CD14-positive monocyte (primary cell): ENCODE data around the gene KRT26. TPM values are rescaled to one million over a fixed set of nuclear protein-coding genes. Genes with fewer than 3 reads are reported as not detected.

Source experiments
- DNase-seq, 3 donors: peaks; one replicate each; pipeline ENCODE4 v3.0.0-alpha.2; 2011 to 2022
- H2AFZ ChIP-seq: 2 replicates; pipeline ENCODE4 v1.6.0; 2012; ENCODE audit warnings: mild to moderate bottlenecking, low read depth, low read length, inconsistent platforms; ENCODE audit not compliant: insufficient read depth, poor library complexity, severe bottlenecking
- H3K27ac ChIP-seq, 2 donors: 1 replicate in 1 of 2; 2 replicates in 1 of 2; pipeline ENCODE4 v1.5.1; 2012 to 2013; ENCODE audit warnings: low read length in 2 of 2, control low read depth in 1 of 2, inconsistent platforms in 1 of 2, low read depth in 1 of 2, mild to moderate bottlenecking in 1 of 2
- H3K27me3 ChIP-seq, 2 donors: one replicate each; pipeline versions ENCODE4 v1.6.0 to v1.6.1; 2011 to 2013; ENCODE audit warnings: low read length in 2 of 2; ENCODE audit not compliant: control insufficient read depth in 2 of 2, insufficient read depth in 2 of 2
- H3K36me3 ChIP-seq, 2 donors: replicated peaks in 1 of 2; 1 replicate in 1 of 2; 2 replicates in 1 of 2; pipeline versions ENCODE4 v1.5.1 to v1.6.1; 2012 to 2013; ENCODE audit warnings: low read length in 2 of 2, control low read depth in 1 of 2, inconsistent platforms in 1 of 2, mild to moderate bottlenecking in 1 of 2; ENCODE audit not compliant: insufficient read depth in 2 of 2, control insufficient read depth in 1 of 2
- H3K4me1 ChIP-seq, 2 donors: 1 replicate in 1 of 2; 2 replicates in 1 of 2; pipeline versions ENCODE4 v1.5.1 to v1.6.1; 2012 to 2013; ENCODE audit warnings: low read length in 2 of 2, control low read depth in 1 of 2, inconsistent platforms in 1 of 2, mild to moderate bottlenecking in 1 of 2, moderate library complexity in 1 of 2; ENCODE audit not compliant: insufficient read depth in 2 of 2, control insufficient read depth in 1 of 2
- H3K4me2 ChIP-seq: replicated peaks from 2 replicates; pipeline ENCODE3; 2012; ENCODE audit warnings: low read length, moderate library complexity, mild to moderate bottlenecking; ENCODE audit not compliant: poor library complexity, severe bottlenecking; ENCODE audit errors: extremely low read depth
- H3K4me3 ChIP-seq, 3 experiments: fragments of 200-600 bp in 1 of 3; sonication (generic) in 1 of 3; replicated peaks in 1 of 3; 1 replicate in 2 of 3; 2 replicates in 1 of 3; pipeline ENCODE4 v1.5.1; 2011 to 2013; ENCODE audit warnings: low read length in 3 of 3, mild to moderate bottlenecking in 3 of 3, control low read depth in 2 of 3, low read depth in 2 of 3, inconsistent platforms in 1 of 3, moderate library complexity in 1 of 3
- H3K79me2 ChIP-seq: 2 replicates; pipeline ENCODE4 v1.6.0; 2012; ENCODE audit warnings: mild to moderate bottlenecking, control low read depth, inconsistent platforms, low read length, moderate library complexity; ENCODE audit not compliant: insufficient read depth
- H3K9ac ChIP-seq: 2 replicates; pipeline ENCODE4 v1.6.0; 2017; ENCODE audit warnings: low read length, mild to moderate bottlenecking; ENCODE audit not compliant: insufficient read depth, poor library complexity, severe bottlenecking
- H3K9me3 ChIP-seq, 2 donors: replicated peaks in 1 of 2; 1 replicate in 1 of 2; 2 replicates in 1 of 2; pipeline versions ENCODE4 v1.5.1 to v1.6.1; 2012 to 2013; ENCODE audit warnings: low read length in 2 of 2, control low read depth in 1 of 2; ENCODE audit not compliant: control insufficient read depth in 1 of 2, insufficient read depth in 1 of 2
- H4K20me1 ChIP-seq: 2 replicates; pipeline ENCODE4 v1.6.0; 2012; ENCODE audit warnings: mild to moderate bottlenecking, low read length, control low read depth, moderate library complexity; ENCODE audit not compliant: insufficient read depth
- H3K27ac Mint-ChIP-seq, 7 donors: one replicate each; pipeline ENCODE4 v1.8.0; 2020; ENCODE audit warnings: mild to moderate bottlenecking in 7 of 7, mixed read lengths in 7 of 7, moderate library complexity in 6 of 7, inconsistent platforms in 2 of 7
- H3K27me3 Mint-ChIP-seq, 3 donors: one replicate each; pipeline ENCODE4 v1.8.0; 2021 to 2022; ENCODE audit warnings: low read depth in 3 of 3, mild to moderate bottlenecking in 3 of 3, mixed read lengths in 3 of 3, moderate library complexity in 3 of 3, inconsistent platforms in 1 of 3
- H3K36me3 Mint-ChIP-seq, 2 donors: one replicate each; pipeline ENCODE4 v1.8.0; 2020; ENCODE audit warnings: mixed read lengths in 2 of 2, inconsistent platforms in 1 of 2, mild to moderate bottlenecking in 1 of 2
- H3K4me1 Mint-ChIP-seq: one replicate; pipeline ENCODE4 v1.8.0; 2020; ENCODE audit warnings: mild to moderate bottlenecking, mixed read lengths
- H3K4me3 Mint-ChIP-seq, 2 donors: one replicate each; pipeline ENCODE4 v1.8.0; 2020; ENCODE audit warnings: mild to moderate bottlenecking in 2 of 2, mixed read lengths in 2 of 2, moderate library complexity in 1 of 2
- H3K9me3 Mint-ChIP-seq, 7 donors: one replicate each; pipeline ENCODE4 v1.8.0; 2020 to 2022; ENCODE audit warnings: mixed read lengths in 7 of 7, mild to moderate bottlenecking in 6 of 7, moderate library complexity in 6 of 7, inconsistent platforms in 2 of 7
- WGBS: methylation state at CpG from one replicate; pipeline ENCODE4 v1.1.5; 2013; ENCODE audit warnings: missing lambda C conversion rate; ENCODE audit not compliant: insufficient coverage; 5-methylcytosine and 5-hydroxymethylcytosine counted together
- intact Hi-C, 2 donors: fragments of 100-400 bp; cut with micrococcal nuclease; formaldehyde crosslinking; loops; one replicate each; pipeline versions ENCODE4 v1.15.0 to v1.15.1; 2023
- polyA plus RNA-seq, 3 donors: library from polyadenylated mRNA; depleted of rRNA in 1 of 3; unstranded in 2 of 3; stranded (reverse) in 1 of 3; fragments of 300-500 nt in 2 of 3; fragments of >200 nt in 1 of 3; fragmentation: Illumina TruSeq in 2 of 3; gene quantifications; 1 replicate in 2 of 3; 2 replicates in 1 of 3; pipeline ENCODE4 v1.2.3, GENCODE V29; 2012 to 2021
- TF ChIP-seq, protein P1 (sequence below): fragments of 200-600 bp; IDR thresholded peaks from one replicate; pipeline ENCODE4 v1.8.0; 2022; ENCODE audit warnings: antibody characterized with exemption, mild to moderate bottlenecking

KRT26 gene
- polyA plus RNA-seq, 3 donors: not detected

DNA sequence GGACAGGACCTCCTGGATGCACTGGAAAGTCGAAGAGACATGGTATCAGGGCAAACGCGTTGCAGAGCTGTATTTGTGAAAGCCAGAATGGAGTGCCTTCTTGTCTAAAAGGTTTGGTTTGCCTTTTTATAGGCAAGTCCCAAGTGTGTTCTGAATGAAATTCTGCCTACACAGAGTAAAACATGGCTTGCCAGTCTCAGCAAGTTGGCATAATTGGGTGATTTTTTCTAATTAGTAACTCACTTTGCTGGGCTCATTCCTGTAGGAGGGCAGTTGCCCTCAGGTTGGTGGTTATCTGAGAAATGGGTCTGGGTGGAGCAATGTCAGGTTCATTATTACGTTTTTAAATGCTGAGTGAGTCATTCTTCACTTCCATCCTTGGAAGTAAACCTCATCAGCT is 16.8 kb downstream of the KRT26 start, which contains the start of gene KRT25:
Gene KRT25, minus strand, starts transcription at position 101 of the 400 bp plus-strand sequence. Its CDS starts 60 bp downstream, at position 41.
- Histone ChIP-seq H2AFZ (no peak within 1 kb of the TSS), H3K36me3 (no peaks in the 10 kb centered on the region), H4K20me1 (no peaks in the 10 kb centered on the region), H3K4me1 (no peaks in the 10 kb centered on the region), H3K4me2 (no peak within 1 kb of the TSS), H3K27me3 (peaks cover 0 to 2% of the 10 kb centered on the region in 2 donors), H3K9ac (no peak within 1 kb of the TSS), H3K79me2 (no peaks in the 10 kb centered on the region), H3K4me3 (no peak within 1 kb of the TSS), H3K27ac (no peak within 1 kb of the TSS), H3K9me3 (peaks cover under 1 to 13% of the 10 kb centered on the region in 2 donors)
- Mint-ChIP-seq H3K27ac (no peak within 1 kb of the TSS), H3K27me3 (peaks cover 7 to 30% (median 21%) of the 10 kb centered on the region in 3 donors), H3K36me3 (no peaks in the 10 kb centered on the region), H3K4me3 (peak within 1 kb of the TSS in 1 of 2 donors; percentile 3), H3K4me1 (no peaks in the 10 kb centered on the region), H3K9me3 (peaks cover 14 to 23% (median 16%) of the 10 kb centered on the region in 7 donors)
- WGBS: 100% methylated on average over 3 of the region's 4 CpGs
- DNase-seq: no peak
- TF ChIP-seq, protein P1, sequence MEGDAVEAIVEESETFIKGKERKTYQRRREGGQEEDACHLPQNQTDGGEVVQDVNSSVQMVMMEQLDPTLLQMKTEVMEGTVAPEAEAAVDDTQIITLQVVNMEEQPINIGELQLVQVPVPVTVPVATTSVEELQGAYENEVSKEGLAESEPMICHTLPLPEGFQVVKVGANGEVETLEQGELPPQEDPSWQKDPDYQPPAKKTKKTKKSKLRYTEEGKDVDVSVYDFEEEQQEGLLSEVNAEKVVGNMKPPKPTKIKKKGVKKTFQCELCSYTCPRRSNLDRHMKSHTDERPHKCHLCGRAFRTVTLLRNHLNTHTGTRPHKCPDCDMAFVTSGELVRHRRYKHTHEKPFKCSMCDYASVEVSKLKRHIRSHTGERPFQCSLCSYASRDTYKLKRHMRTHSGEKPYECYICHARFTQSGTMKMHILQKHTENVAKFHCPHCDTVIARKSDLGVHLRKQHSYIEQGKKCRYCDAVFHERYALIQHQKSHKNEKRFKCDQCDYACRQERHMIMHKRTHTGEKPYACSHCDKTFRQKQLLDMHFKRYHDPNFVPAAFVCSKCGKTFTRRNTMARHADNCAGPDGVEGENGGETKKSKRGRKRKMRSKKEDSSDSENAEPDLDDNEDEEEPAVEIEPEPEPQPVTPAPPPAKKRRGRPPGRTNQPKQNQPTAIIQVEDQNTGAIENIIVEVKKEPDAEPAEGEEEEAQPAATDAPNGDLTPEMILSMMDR: no peak
- intact Hi-C loops: no loop called here

DNA sequence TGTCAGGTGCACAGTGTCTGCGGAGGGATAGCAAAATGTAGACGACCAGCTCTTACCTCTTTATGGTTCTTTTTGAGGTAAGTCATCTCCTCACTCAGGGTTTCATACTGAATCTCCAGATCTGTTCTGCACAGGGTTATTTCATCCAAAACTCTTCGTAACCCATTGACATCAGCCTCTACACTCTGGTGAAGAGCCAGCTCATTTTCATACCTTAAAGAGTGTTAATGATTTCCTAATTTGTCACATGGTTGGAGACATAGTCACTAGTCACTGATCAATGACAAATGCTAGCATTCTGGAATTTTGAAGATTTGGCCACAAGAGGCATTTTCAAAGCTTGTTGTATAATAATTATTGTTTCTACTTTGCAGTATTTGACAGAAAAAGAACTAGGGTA is 18.2 kb downstream of the KRT26 start:
- no peaks in the 10 kb centered on the region for H4K20me1 ChIP-seq
- no peaks in the 10 kb centered on the region for H3K36me3 ChIP-seq
- no peaks in the 10 kb centered on the region for H3K36me3 Mint-ChIP-seq
- H3K27me3 Mint-ChIP-seq: peaks cover 7 to 30% (median 21%) of the 10 kb centered on the region in 3 donors
- TF ChIP-seq, protein P1: no peak
- H3K9me3 ChIP-seq: peaks cover 0 to 1% of the 10 kb centered on the region in 2 donors
- no peaks in the 10 kb centered on the region for H3K79me2 ChIP-seq
- H3K9ac ChIP-seq: no peak overlapping the region
- H3K27ac Mint-ChIP-seq: no peak overlapping the region
- H3K27me3 ChIP-seq: peaks cover 0 to 7% of the 10 kb centered on the region in 2 donors
- no CpG with 5 or more reads among the region's 3 CpGs for WGBS
- H3K4me3 ChIP-seq: no peak overlapping the region
- intact Hi-C loops: no loop called here
- no peak overlapping the region for H3K27ac ChIP-seq
- peaks cover 4 to 13% (median 8%) of the 10 kb centered on the region in 7 donors for H3K9me3 Mint-ChIP-seq
- DNase-seq: no peak
- H3K4me1 ChIP-seq: no peaks in the 10 kb centered on the region
- no peak overlapping the region for H3K4me3 Mint-ChIP-seq
- no peak overlapping the region for H2AFZ ChIP-seq
- no peaks in the 10 kb centered on the region for H3K4me1 Mint-ChIP-seq
- no peak overlapping the region for H3K4me2 ChIP-seq
